GM18526 (cell line): ENCODE data around the gene FKBP15.

Experiments used
- POLR2A ChIP-seq: IDR thresholded peaks from 3 replicates; pipeline ENCODE4 v1.6.1; 2011; ENCODE audit not compliant: insufficient read length; ENCODE audit errors: extremely low read depth

The FKBP15 gene

DNA sequence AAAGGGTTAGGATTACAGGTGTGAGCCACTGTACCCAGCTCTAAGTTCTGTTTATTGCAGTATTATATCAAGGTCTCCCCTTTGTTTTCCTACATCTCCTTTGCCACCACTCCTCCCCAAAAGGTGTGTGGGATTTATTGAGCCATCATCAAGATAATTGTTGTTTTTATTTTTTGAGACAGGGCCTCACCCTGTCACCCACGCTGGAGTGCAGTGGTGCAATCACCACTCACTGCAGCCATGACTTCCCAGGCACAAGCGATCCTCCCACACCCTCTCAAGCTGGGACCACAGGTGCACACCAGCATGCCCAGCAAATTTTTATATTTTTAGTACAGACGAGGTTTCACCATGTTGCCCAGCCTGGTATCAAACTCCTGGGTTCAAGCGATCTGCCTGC is 24.8 kb upstream of the FKBP15 start:
- no peak for TF ChIP-seq POLR2A

DNA sequence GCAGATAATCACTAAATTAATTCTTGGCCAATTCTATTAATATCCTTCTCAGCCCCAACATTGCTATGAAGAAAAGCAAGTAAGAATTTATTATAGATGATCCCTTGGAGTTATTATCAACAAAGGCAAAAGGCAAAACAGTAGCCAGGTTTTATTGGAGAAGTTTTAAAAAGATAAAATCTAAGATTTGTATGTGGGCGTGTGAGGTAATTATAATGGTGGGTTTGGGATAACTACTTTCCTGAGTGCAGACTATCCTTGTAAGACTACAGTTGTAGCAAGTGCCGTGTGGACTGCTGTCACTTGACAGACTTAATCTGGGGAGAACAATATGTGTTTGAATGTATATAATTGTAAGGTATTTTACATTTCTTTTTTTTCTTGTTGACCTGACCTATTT is 23.5 kb upstream of the FKBP15 start:
- no peak for TF ChIP-seq POLR2A

DNA sequence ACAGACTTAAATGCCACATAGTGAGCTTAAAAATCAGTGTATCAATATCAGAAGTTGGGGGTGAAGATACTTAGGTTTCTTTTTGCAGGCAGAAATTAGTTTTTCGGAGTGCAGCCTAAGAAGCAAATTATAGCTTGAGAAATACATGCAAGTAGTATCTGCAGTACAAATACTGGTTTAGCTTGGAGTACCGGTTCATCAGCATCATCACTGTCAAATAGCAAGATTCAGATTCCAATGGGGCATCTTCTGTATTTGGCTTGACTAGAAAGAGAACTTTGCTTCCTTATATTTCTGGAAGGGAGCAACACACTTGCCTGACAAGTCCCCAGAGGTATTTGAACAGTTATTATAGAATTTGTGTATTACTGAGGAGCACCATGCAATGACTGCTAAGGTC is 20.1 kb upstream of the FKBP15 start:
- TF ChIP-seq POLR2A, result no peak

DNA sequence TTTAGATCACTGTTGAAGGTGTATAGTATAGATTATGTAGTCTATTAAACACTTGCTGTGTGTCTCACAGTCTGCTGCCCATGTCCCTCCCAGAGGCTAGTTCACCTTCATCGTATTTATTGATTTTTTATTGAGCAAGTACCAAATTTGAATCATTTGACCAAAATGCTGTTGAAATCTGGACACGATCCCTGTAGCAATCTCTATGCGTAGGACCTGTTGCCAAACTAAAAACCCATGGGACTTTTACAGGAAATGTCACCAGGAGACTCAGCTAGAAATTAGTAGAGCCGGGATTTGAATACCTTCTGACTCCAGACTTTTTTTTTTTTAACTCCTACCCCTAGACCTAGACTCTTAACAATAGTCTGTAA is 17.8 kb upstream of the FKBP15 start:
- TF ChIP-seq POLR2A, result no peak

DNA sequence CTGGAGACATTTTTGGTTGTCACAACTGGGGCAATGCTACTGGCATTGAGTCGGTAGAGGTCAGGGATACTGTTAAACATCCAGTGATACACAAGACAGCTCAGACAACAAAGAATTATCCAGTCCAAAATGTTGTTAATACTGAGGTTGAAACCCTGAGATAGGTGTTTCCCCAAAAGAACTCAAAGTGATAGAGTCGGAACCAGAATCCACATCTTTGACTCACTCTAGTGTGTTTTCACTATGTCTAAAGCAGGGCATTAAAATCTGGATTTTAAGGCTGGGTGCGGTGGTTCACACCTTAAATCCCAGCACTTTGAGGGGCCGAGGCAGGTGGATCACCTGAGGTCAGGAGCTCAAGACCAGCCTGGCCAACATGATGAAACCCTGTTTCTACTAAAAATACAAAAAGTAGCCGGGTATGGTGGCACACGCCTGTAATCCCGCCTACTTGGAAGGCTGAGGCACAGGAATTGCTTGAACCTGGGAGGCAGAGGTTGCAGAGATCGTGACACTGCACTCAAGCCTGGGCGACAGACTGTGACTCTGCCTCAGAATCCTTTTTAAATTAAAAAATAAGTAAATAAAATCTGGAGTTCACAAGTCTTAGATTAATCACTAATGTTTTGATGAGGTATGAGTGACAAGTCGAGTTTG is 17.3 kb upstream of the FKBP15 start:
- TF ChIP-seq POLR2A, result no peak

DNA sequence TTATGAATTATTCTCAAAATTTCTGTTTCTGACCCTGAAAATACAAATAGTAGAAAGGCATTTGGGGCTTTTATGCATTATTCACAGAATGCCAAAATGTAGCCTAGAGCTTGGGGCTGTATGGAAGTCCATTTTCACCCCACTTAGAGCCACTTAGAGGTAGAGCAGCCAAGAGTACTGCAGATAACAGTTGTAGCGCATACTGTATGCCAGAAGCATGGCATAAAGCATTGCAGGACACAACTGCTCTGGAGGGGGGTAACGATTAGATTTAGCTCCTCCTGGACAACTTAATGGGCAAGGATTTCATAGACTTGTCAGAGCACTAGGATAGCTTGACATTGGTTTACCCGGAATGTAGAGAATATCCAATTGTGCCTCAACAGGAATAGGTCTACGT is 15.9 kb upstream of the FKBP15 start:
- TF ChIP-seq POLR2A, result no peak

DNA sequence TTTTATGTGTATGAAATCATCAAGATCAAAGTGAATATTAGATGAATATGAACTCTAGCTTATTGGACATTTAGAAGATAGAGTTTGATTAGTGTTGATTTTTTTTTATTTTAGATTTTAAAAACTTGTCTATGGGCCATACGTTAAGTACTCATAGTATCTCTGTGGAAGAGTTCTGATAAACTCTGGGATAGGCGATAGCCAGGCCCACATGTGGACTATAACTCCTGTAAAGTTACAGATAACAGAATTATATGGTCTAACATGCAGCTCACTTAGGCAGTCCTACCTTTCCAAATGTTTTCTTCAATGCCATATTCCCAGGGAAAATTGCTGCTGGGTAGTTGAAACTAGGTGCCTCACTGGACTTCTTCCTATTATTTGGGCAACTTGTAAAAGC is 10.6 kb upstream of the FKBP15 start:
- no peak for TF ChIP-seq POLR2A

DNA sequence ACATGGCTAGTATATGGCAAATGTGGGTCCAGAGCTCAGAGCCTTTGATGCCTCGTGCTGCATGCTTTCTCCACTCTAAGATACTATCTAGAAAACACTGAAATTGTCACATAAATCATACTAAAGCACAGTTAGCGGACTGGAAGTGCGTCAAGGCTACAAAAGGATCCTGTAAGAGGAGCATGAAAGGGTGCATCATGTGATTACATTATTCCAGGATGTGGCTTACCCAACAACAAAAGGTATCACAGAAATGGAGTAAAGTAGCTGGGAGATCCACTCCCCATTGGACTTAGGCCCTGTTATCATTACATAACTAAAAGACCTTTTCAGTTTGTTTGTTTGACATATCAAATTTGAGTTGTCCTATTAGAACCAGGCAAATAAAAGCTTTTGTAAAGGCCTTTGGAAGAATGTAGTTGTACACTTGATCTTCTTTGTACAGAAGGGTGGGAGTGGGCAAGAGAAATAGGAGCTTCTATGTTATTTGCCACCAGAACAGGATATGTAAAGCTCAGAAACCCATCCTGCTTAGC is 7.1 kb upstream of the FKBP15 start:
- TF ChIP-seq POLR2A, result no peak

DNA sequence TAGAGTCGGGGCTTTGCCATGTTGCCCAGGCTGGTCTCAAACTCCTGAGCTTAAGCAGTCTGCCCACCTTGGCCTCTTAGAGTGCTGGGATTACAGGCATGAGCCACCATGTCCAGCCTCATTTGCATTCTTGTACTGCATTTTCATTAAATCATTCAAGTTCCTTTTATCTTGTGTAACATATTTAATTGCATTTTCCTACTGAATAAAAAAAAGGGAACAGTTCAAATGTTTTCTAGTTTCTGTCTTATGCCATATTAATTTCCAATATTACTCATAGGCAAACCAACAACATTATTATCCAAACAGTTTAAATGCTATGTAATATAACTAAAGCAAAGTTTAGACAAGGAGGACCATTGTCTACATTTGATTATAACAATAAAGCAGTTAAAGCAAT is 6.4 kb upstream of the FKBP15 start:
- no peak for TF ChIP-seq POLR2A

DNA sequence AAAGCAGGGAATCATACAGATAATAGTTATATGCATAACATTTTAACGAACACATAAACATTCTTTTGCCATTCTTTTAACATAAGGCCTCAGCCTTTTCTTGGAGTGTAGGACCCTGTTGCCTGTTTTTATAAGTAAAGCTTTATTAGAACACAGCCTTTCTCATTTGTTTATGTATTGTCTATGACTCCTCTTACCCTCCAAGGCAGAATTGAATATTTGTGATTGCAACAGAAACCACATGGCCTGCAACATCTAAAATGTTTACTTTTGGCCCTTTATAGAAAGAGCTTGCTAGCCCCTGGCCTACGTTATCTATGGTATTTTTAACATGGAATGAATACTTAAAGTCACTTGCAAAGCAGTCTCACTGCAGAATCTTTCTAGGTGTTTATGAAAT is 2.9 kb upstream of the FKBP15 start:
- TF ChIP-seq POLR2A, result no peak

DNA sequence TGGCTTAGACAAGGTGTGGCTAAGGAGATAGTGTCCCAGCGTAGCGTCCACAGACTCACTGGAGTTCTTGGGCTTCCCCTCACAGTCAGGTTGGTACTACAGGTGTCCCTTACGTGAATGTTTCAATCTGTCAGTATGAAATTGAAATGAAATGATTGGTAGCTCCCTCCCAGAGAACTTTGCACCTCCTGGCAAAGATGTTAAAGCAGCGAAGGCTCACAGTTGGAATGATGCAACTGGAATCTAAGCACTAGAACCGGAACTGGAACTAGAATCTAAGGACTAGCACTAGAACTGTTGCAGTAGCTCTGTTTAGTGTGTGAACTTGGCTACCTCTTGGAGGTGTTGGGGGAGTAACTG is 1.4 kb upstream of the FKBP15 start:
- TF ChIP-seq POLR2A, result no peak

DNA sequence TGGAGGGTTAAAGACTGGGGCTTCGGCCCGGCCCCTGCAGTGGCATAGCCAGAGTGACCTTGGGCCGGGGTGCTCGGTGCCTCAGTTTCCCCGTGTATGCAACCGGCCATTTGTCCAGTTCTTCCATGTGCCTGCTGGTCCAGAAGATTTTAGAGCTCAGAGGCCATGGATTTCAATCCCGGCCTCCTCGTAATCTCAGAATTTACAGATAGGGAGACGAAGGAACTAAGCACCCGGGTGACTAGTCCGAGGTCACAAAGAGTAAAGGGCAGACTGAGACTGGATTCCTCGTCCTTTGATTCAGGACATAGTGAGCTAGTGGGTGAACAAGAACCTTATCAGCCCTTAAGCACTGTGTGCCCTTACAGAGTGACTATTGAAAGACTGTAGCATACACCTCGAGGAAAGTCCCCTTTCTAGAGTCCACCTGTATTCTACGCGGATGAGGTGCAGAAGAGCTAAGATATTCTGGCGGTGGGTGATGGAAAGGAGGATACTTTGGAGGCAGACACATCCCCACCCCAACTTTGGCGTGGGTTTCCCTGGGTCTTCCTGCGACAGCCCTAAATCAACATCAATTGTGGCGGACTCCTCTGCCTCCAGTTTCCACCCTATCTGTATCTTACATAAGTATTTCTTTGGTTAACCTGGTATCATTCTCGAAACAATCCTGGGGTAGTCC is 864 bp upstream of the FKBP15 start:
- TF ChIP-seq POLR2A, result no peak

DNA sequence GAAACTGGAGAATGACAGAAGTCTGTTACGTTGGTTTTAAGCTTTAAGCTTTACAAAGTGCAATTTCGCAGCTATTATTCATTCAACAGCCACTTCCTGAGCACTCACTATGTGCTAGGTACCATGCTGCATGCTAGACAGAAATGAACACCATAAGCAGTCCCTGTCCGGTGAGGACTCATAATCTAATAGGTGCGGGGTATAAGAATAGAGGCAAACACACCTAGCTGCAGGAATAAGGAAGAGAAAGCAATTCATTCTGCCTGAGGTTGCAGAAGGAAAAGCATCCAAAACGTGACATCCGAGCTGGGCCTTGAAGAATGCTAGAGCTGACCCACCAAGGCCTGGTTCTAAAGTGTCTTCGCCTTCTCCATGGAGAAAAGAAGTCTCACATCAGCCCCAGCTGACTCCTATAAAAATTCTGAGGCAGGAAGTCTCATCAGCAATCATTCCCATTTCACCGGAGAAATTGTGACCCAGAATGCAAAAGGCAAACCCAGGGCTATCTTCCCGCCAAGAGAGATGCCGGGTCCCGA is 542 bp downstream of the FKBP15 start:
- no peak for TF ChIP-seq POLR2A

DNA sequence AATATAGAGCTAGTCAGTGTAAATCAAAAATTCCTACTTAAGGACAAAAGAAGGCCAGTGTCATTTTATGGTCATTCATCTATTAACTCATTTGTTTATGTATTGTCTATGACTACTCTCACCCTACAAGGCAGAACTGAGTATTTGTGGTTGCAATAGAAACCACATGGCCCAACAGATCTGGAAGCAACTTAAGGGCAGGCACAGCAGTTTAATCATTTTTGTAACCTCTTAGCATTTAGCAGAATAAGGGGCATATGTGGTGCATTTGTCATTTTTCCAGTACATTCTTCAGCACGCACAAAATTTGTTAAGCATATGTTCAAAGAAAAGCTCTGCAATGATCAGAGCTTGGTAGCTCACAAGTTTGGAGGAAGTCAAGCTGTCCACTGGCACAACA is 1.1 kb downstream of the FKBP15 start:
- TF ChIP-seq POLR2A, result no peak

DNA sequence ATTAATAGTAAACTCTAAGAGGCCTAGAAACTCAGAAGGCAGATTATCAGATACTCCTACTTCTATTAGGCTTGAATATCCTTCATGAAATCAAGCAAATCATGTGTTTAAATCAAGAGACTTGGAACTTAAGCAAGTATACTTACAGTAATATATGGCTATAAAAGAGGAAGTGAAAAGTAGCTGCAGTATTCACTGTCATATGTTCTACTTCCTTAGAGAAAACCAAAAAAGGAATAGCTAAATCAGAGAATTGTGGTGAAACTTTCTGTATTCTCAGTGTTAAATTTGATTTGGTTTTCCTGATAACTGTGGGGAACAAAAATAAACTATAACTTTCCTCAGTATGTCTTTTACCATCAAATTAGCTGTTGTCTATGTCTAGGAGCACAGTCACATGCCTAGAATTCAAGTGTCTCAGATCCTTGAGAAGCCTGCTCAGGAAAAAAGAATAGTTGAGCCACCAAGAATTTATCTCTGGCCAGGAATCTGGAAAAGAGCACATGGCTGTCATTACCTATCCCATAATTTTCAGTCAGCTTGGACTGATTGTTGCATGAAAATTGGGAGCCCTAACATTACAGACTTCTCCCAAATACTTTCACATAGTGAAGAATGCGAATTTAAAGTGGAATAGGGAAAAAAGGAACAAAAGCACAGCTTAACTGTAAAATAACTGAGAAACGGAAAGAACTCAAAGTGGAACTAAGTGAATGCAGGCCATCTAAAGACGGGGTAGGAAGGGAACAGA is 1.7 kb downstream of the FKBP15 start:
- no peak for TF ChIP-seq POLR2A

DNA sequence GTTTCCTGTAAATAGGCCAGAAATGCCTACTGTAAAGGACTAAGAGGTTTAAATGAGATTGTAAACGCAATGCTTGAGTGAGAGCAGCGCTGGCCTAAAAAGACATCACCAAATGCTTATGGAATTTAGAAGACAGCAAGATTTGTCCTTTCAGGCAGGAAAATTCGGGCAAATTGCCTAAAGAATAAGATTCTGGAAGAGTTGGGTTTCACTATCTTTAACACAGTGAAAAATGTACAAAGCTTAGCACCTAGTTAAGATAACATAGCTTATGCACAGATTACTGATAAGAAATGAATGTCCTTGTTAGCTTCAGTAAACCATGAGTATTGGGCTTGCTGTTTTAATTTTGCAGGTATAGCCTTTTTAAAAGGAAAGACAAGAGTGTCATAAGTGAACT is 4.7 kb downstream of the FKBP15 start:
- TF ChIP-seq POLR2A, result no peak

DNA sequence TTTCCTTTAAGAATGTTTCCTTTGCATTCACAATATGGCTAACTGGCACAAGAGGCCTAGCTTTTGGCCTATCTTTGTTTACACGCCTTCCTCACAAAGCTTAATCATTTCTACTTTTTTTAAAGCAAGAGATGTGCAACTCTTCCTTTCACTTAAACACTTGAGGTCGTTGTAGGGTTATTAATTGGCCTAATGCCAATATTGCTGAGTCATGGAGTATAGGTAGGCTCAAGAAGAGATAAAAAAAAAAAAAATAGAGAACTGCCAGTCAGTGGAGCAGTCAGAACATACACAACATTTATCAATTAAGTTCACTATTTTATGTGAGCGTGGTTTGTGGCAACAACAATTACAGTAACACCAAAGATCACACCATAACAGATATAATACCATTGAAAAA is 5.9 kb downstream of the FKBP15 start:
- TF ChIP-seq POLR2A, result no peak

DNA sequence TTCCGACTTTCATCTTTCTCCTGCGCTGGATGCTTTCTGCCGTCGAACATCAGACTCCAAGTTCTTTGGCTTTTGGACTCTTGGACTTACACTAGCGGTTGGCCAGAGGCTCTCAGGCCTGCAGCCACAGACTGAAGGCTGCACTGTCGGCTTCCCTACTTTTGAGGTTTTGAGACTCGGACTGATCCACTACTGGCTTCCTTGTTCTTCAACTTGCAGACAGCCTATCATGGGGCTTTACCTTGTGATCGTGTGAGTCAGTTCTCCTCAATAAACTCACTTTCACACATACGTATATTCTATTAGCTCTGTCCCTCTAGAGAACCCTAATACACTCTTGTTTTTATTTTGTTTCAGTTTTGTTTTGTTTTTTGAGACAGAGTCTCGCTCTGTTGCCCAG is 10.3 kb downstream of the FKBP15 start:
- TF ChIP-seq POLR2A, result no peak
